Fibroblast of gingiva (primary cell): Measurements from ENCODE around the gene RPL37A.

Source experiments
- DNase-seq: peaks from one replicate; pipeline ENCODE4 v3.0.0-alpha.2; 2011; ENCODE audit warnings: low read depth

The RPL37A gene

GRCh38 chr2:216490061-216490460 is 8.6 kb upstream of the RPL37A start:
- DNase-seq, result peak; percentile 59

- DNase-seq, result no peak
These were observed 6.6 kb upstream of the RPL37A start for GRCh38 chr2:216491793-216492596.

GRCh38 chr2:216492597-216493333 is 5.9 kb upstream of the RPL37A start:
- DNase-seq, result peak; percentile 41

- no peak for DNase-seq
These were observed 5.3 kb upstream of the RPL37A start for GRCh38 chr2:216493334-216493685.

- DNase-seq, result peak; percentile 14
These were observed 3.0 kb upstream of the RPL37A start for GRCh38 chr2:216495656-216496055.

- DNase-seq, result no peak
These were observed 1.1 kb upstream of the RPL37A start for GRCh38 chr2:216497382-216498069.

- DNase-seq, result no peak
These were observed 620 bp upstream of the RPL37A start for GRCh38 chr2:216498070-216498378.

- DNase-seq, result peak; percentile 10
These were observed 1.1 kb downstream of the RPL37A start for GRCh38 chr2:216499641-216500218.

GRCh38 chr2:216500572-216500971 is 1.9 kb downstream of the RPL37A start:
- no peak for DNase-seq

GRCh38 chr2:216501854-216502253 is 3.2 kb downstream of the RPL37A start:
- no peak for DNase-seq

GRCh38 chr2:216502381-216503158 is 3.9 kb downstream of the RPL37A start:
- DNase-seq, result no peak

- DNase-seq, result no peak
These were observed 4.5 kb downstream of the RPL37A start for GRCh38 chr2:216503159-216503629.

- no peak for DNase-seq
These were observed 5.2 kb downstream of the RPL37A start for GRCh38 chr2:216503697-216504375.

- DNase-seq, result no peak
These were observed 5.7 kb downstream of the RPL37A start for GRCh38 chr2:216504376-216504762.

GRCh38 chr2:216505133-216506106 is 6.8 kb downstream of the RPL37A start:
- DNase-seq, result no peak

GRCh38 chr2:216507220-216508160 is 8.8 kb downstream of the RPL37A start:
- no peak for DNase-seq

- DNase-seq, result no peak
These were observed 9.6 kb downstream of the RPL37A start for GRCh38 chr2:216508229-216508628.

GRCh38 chr2:216516730-216517350 is 18.2 kb downstream of the RPL37A start:
- peak; percentile 50 for DNase-seq
